Measurements from ENCODE around the gene TBCD.
A peak's percentile ranks its signal among the peaks of the same experiment; 100 is the strongest.

The TBCD gene

GRCh38 chr17:82902972-82903874 lies 151.4 kb downstream of the TBCD start:
- no peak for DNase-seq (ENCODE audit: low read depth, low spot score)

GRCh38 chr17:82905130-82905529 lies 153.3 kb downstream of the TBCD start:
- DNase-seq (ENCODE audit: low read depth, low spot score): no peak

- no peak for DNase-seq (ENCODE audit: low read depth, low spot score)
Observed at GRCh38 chr17:82907797-82908542, 156.1 kb downstream of the TBCD start.

DNA sequence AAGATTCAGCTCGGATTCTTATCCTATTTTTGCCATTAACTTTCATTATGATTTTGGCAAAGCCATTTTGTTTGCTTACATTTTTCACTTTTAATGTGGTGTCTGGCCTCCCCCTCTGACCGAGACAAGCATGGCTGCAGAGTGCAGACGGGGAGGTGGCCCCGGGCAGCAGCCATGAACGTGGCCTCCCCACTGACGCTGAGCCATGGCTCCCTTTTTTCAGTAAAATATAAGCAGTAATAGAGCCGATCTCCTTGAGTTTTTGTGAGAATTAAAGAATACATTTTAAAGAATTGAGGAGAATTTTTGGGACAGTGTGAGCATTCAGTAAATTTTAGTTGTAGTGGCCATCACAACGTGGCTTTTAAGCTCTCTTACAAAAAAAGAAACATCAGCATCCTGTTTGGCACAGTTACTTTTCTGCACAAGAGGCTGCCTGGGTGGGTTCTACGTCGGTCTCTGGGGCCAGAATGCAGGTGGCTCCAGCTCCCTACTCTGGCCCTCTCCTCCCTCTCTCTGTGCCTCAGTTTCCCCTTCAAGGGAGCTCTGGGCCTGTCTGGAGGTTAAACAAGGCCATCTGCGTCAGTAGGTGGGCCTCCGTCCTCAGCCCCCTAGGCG lies 156.8 kb downstream of the TBCD start:
- no peak for DNase-seq (ENCODE audit: low read depth, low spot score)

DNA sequence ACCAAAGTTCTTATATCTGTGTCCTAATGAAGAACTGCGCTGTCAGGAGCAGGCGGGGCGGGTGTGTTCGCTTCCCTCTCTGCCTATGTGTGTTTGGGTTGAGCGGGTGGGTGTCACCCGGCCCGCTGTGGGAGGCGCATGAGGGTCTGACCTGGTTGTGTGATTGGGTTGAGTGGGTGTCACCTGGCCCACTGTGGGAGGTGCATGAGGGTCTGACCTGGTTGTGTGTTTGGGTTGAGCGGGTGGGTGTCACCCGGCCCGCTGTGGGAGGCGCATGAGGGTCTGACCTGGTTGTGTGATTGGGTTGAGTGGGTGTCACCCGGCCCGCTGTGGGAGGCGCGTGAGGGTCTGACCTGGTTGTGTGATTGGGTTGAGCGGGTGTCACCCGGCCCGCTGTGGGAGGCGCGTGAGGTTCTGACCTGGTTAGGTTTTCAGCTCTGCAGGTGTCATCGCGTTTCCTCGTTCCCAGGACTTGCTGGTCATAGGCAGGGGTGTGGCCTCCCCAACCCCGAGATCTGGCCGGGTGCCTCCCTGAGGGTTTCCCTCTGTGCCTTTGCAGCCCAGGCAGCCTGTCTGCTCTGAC lies 157.5 kb downstream of the TBCD start:
- DNase-seq (ENCODE audit: low read depth, low spot score): no peak

DNA sequence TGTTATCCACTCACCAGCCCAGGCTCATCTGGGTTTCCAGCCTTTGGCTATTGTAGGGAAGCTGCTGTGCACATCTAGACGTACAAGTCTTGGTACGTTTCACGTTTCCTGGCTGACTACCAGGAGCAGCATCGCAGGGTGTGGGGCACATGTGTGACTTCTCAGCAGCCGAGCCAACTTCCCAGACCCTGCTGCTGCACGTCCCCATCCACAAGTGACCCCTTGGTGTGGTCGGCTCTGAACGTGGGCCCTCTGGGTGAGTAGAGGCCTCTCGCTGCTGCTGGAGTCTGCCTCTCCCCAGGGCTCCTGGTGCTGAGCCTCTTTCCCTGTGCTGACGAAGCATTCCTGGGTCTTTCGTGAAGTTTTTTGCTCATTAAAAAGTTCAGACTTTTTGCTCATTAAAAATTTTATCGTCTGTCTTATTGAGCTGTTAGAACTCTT lies 158.2 kb downstream of the TBCD start:
- no peak for DNase-seq (ENCODE audit: low read depth, low spot score)

GRCh38 chr17:82910770-82911169 lies 158.9 kb downstream of the TBCD start:
- no peak for DNase-seq (ENCODE audit: low read depth, low spot score)

GRCh38 chr17:82911822-82912221 lies 160.0 kb downstream of the TBCD start:
- no peak for DNase-seq (ENCODE audit: low read depth, low spot score)

DNA sequence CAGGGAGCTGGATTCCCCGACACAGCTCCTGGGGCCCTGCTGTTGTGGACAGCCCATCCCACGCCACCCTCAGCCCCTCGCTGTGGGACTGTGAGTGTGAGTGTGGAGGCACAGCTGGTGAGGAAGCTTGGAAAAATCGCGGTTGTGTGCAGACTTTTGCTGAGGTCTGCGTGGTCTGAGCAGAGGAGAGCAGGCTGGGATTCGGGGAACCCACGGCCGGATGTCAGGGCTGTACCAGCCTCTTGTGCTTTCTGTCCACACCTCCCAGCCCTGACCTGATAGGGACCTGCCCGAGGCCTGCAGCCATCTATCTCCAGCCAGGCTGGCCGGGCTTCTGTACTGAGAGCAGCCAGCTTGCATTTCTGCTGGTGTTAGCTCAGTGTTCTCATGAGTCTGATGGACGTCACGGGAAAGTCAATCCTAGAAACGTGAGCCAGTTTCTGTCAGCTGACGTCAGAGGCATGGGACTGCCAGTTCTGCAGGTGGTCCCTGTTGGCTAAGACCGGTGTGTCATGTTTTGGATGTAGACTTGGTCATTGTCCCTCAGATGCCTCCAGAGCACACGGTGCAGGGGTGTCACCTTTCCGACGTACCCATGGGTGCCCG lies 160.7 kb downstream of the TBCD start:
- no peak for DNase-seq (ENCODE audit: low read depth, low spot score)

DNA sequence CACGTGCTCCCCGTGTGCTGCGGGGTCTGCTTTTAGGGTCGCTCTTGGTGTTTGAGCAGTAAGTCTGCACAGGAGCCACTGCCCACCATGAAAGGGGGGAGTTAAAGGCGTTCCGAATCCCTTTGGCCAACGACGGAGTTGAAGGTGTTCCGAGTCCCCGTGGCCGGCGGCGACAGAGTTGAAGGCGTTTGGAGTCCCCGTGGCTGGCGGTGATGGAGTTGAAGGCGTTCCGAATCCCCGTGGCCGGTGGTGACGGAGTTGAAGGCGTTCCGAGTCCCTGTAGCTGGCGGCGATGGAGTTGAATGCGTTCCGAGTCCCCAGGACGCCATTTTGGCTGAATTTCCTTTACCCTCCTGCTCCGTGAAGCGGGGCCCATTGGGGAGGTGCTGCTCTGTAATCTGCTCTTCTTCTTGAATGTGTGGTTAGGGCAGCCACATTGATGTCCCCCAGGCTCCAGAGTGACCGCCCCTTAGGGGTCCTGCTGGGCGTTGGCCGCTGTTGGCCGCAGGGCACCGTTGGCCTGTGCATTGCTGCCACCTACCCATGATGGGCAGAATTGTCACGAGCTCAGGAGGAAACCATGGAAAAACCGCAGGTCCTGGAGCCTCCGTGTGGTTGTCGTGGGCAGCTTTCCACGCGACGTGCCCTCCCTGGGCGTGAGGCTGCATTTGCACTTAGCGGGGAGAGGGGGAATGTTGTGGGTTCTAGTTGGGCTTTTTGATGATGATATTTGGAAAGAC lies 161.6 kb downstream of the TBCD start:
- DNase-seq (ENCODE audit: low read depth, low spot score): peak; percentile 15

- DNase-seq (ENCODE audit: low read depth, low spot score): no peak
Observed at GRCh38 chr17:82914375-82914774, 162.5 kb downstream of the TBCD start.

- no peak for DNase-seq (ENCODE audit: low read depth, low spot score)
Observed at GRCh38 chr17:82915010-82915756, 163.3 kb downstream of the TBCD start.

- DNase-seq (ENCODE audit: low read depth, low spot score): no peak
Observed at GRCh38 chr17:82915757-82916027, 163.8 kb downstream of the TBCD start.

DNA sequence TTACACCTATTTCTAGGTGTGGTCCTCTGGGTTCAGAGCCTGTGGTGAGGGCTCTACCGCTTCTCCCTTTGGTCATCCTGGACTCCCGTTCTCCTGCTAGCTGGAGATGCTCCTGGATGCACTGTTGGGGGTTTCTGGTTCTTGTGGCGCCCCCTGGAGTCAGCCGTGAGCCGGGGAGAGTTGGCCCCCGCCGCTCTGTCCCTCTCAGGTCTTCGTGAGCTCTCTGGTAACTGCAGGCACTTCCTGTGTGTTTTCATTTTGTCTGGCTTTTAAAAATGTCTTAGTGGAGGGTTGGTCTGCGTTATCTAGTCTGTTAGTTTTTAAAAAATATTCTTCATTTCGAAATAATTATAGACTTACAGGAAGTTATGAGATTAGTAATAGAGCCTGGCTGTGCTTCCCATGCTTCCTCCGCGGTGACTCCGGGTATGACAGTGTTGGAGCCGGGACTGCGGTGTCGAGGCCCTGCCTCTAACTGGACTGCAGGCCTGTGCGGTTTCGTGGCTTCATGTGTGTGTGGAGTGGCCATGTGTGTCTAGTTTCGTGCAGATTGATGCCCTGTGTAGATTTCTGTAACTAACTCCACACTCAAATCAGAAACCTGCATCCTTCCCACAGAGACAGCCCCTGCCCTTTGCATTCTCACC lies 166.0 kb downstream of the TBCD start:
- no peak for DNase-seq (ENCODE audit: low read depth, low spot score)

GRCh38 chr17:82918508-82918907 lies 166.6 kb downstream of the TBCD start:
- no peak for DNase-seq (ENCODE audit: low read depth, low spot score)

DNA sequence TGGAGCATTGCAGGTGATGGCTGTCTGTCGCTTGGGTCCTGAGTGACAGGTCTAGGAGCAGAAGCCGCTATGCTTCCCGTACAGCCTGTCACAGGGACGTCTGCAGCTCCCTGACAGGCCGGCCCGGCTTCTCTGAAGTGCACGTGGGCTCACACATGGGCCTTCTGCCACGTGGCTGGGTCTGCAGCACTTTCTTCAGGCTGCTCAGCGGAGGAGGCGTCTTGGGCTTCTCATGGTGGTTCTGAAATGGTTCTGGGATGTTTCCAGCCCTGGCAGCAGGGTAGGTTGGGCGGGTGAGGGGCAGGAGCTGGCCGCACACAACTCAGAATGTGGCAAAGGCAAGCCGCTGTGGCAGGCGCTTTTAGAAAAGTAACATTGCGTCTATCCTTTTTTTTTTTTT lies 168.3 kb downstream of the TBCD start:
- no peak for DNase-seq (ENCODE audit: low read depth, low spot score)

DNA sequence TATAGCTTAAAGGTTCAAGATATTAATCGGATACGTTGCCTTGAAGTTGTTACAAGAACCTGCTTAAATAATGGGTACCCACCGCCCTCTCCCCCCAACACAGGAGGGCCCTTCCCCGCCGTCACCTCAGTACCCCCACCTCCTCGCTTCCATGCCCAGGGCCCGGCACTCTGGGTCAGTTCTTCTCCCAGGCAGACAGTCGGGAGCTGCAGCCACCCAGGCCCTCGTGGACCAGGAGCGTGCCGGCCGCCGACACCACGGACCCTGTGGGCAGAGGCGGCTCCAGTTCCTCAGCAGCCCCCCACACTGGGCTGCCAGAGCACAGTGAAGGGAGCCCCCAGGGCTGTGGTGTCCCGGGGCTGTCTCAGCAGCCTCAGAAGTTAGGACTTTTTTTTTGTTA lies 168.8 kb downstream of the TBCD start:
- DNase-seq (ENCODE audit: low read depth, low spot score): no peak

- no peak for DNase-seq (ENCODE audit: low read depth, low spot score)
Observed at GRCh38 chr17:82921426-82921825, 169.6 kb downstream of the TBCD start.

- DNase-seq (ENCODE audit: low read depth, low spot score): no peak
Observed at GRCh38 chr17:82922646-82923045, 170.8 kb downstream of the TBCD start.

Measured in iPS DF 19.7 (cell line).